ENCODE measurements around the gene MSI1.

DNA sequence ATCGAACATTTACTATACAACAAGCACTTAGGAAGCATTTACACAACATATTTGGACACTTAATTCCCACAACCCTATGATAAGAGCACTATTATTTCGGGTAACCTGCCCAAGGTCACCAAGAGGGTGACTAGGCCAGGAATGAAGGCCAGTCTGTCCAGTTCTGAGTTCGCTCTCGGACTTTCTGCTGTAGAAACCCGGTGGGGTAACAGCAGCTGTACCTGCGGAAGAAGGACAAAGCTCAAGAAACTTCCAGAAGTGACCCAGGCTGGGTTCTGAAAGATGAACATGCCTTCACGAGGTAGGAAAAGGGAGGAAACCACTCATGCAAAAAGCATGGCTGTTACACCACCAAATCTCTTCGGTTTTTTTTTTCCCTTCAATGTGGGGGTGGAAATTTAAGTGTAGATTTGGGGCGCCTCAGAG lies 52.2 kb downstream of the MSI1 start:
- TF ChIP-seq, protein P1, sequence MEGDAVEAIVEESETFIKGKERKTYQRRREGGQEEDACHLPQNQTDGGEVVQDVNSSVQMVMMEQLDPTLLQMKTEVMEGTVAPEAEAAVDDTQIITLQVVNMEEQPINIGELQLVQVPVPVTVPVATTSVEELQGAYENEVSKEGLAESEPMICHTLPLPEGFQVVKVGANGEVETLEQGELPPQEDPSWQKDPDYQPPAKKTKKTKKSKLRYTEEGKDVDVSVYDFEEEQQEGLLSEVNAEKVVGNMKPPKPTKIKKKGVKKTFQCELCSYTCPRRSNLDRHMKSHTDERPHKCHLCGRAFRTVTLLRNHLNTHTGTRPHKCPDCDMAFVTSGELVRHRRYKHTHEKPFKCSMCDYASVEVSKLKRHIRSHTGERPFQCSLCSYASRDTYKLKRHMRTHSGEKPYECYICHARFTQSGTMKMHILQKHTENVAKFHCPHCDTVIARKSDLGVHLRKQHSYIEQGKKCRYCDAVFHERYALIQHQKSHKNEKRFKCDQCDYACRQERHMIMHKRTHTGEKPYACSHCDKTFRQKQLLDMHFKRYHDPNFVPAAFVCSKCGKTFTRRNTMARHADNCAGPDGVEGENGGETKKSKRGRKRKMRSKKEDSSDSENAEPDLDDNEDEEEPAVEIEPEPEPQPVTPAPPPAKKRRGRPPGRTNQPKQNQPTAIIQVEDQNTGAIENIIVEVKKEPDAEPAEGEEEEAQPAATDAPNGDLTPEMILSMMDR (IDR thresholded peaks at IDR 0.05), result no peak
- no peak for TF ChIP-seq POLR2A (IDR thresholded peaks at IDR 0.05)
